Measurements from ENCODE around the gene IMMP2L. TPM values are rescaled to one million over a fixed set of nuclear protein-coding genes. Genes with fewer than 3 reads are reported as not detected.
A peak's percentile ranks its signal among the peaks of the same experiment; 100 is the strongest.

The IMMP2L gene
- total and polyA plus RNA-seq, 3 experiments from 2014 or later = 13.7 to 23.5 (median 18.0) TPM

- no peaks in the 10 kb centered on the region for H3K9me3 ChIP-seq (ENCODE audit: low read length)
- Mint-ChIP-seq H3K4me1 (peaks cover 20 to 65% (median 48%) of the 10 kb centered on the region in 3 donors), H3K36me3 (peaks cover 0 to 42% (median 0%) of the 10 kb centered on the region in 3 donors), H3K4me3 (peak overlapping the region in 5 of 7 donors; percentile 40 to 92 (median 85)), H3K9me3 (no peaks in the 10 kb centered on the region), H3K27me3 (no peaks in the 10 kb centered on the region), H3K27ac (peak overlapping the region in 3 of 8 donors; percentile 2 to 80 (median 12))
- ChIA-PET CTCF (interaction anchor here (1.7 kb wide), 2 partner anchors 8 to 499 kb away, joined by 4 to 5 read pairs; no protein-coding TSS in a partner anchor), POLR2A (interaction anchor here (0.5 to 1.2 kb wide), 3 partner anchors 11 to 63 kb away, joined by 3 to 4 read pairs (median 3); no protein-coding TSS in a partner anchor)
- DNase-seq = no peak
- no peak overlapping the region for H3K27ac ChIP-seq (ENCODE audit: low read depth, low read length)
- no peaks in the 10 kb centered on the region for H3K36me3 ChIP-seq (ENCODE audit: insufficient read depth, low read length)
- H3K4me1 ChIP-seq (ENCODE audit: insufficient read depth, low read length) = peaks cover 26% of the 10 kb centered on the region
- H3K27me3 ChIP-seq (ENCODE audit: insufficient read depth, low read length, poor library complexity, severe bottlenecking) = no peaks in the 10 kb centered on the region
- peak overlapping the region; percentile 16 for H3K4me3 ChIP-seq (ENCODE audit: low read length)
These were observed 467.9 kb downstream of the IMMP2L start for GRCh38 chr7:111094419-111094818.

GRCh38 chr7:111093496-111093895 lies 468.8 kb downstream of the IMMP2L start:
- H3K27me3 Mint-ChIP-seq = no peaks in the 10 kb centered on the region
- H3K36me3 Mint-ChIP-seq = peaks cover 0 to 37% (median 0%) of the 10 kb centered on the region in 3 donors
- peaks cover 18 to 60% (median 44%) of the 10 kb centered on the region in 3 donors for H3K4me1 Mint-ChIP-seq

GRCh38 chr7:111092406-111093236 lies 469.7 kb downstream of the IMMP2L start:
- H3K27me3 Mint-ChIP-seq = peaks cover 0 to 1% of the 10 kb centered on the region in 2 donors
- DNase-seq = no peak
- peak overlapping the region; percentile 27 to 92 (median 77) for H3K4me3 Mint-ChIP-seq
- Histone ChIP-seq H3K36me3 (ENCODE audit: insufficient read depth, low read length) (no peaks in the 10 kb centered on the region), H3K4me3 (ENCODE audit: low read length) (peak overlapping the region; percentile 16), H3K27me3 (ENCODE audit: insufficient read depth, low read length, poor library complexity, severe bottlenecking) (no peaks in the 10 kb centered on the region), H3K4me1 (ENCODE audit: insufficient read depth, low read length) (peaks cover 26% of the 10 kb centered on the region), H3K9me3 (ENCODE audit: low read length) (no peaks in the 10 kb centered on the region), H3K27ac (ENCODE audit: low read depth, low read length) (no peak overlapping the region)
- ChIA-PET CTCF (interaction anchor here (1.6 kb wide), 1 partner anchor 9 kb away, joined by 5 read pairs; no protein-coding TSS in a partner anchor), POLR2A (interaction anchor here (0.6 to 0.8 kb wide), 3 partner anchors 9 to 16 kb away, joined by 3 to 4 read pairs (median 3); no protein-coding TSS in a partner anchor)
- peaks cover 18 to 56% (median 46%) of the 10 kb centered on the region in 3 donors for H3K4me1 Mint-ChIP-seq
- H3K9me3 Mint-ChIP-seq = no peaks in the 10 kb centered on the region
- peak overlapping the region in 4 of 8 donors; percentile 21 to 91 (median 58) for H3K27ac Mint-ChIP-seq
- H3K36me3 Mint-ChIP-seq = peaks cover 0 to 34% (median 0%) of the 10 kb centered on the region in 3 donors

More at GRCh38 chr7:111093496-111093895, 468.8 kb downstream of the IMMP2L start:
- Mint-ChIP-seq H3K9me3 (no peaks in the 10 kb centered on the region), H3K27ac (peak overlapping the region in 4 of 8 donors; percentile 6 to 91 (median 53)), H3K4me3 (peak overlapping the region; percentile 24 to 92 (median 74))
- H3K4me3 ChIP-seq (ENCODE audit: low read length) = peak overlapping the region; percentile 16
- CTCF ChIA-PET = interaction anchor here (1.7 kb wide), 1 partner anchor 498 kb away, joined by 5 read pairs; no protein-coding TSS in a partner anchor
- no peaks in the 10 kb centered on the region for H3K36me3 ChIP-seq (ENCODE audit: insufficient read depth, low read length)
- DNase-seq = no peak
- no peak overlapping the region for H3K27ac ChIP-seq (ENCODE audit: low read depth, low read length)
- H3K9me3 ChIP-seq (ENCODE audit: low read length) = no peaks in the 10 kb centered on the region
- H3K4me1 ChIP-seq (ENCODE audit: insufficient read depth, low read length) = peaks cover 26% of the 10 kb centered on the region
- POLR2A ChIA-PET = interaction anchor here (1.2 kb wide), 1 partner anchor 10 kb away, joined by 3 read pairs; no protein-coding TSS in a partner anchor
- H3K27me3 ChIP-seq (ENCODE audit: insufficient read depth, low read length, poor library complexity, severe bottlenecking) = no peaks in the 10 kb centered on the region

- Histone ChIP-seq H3K27me3 (ENCODE audit: insufficient read depth, low read length, poor library complexity, severe bottlenecking) (no peaks in the 10 kb centered on the region), H3K36me3 (ENCODE audit: insufficient read depth, low read length) (no peaks in the 10 kb centered on the region), H3K4me1 (ENCODE audit: insufficient read depth, low read length) (peaks cover 22% of the 10 kb centered on the region), H3K27ac (ENCODE audit: low read depth, low read length) (no peak overlapping the region), H3K4me3 (ENCODE audit: low read length) (peak overlapping the region; percentile 16), H3K9me3 (ENCODE audit: low read length) (no peaks in the 10 kb centered on the region)
- Mint-ChIP-seq H3K27me3 (peaks cover 0 to 1% of the 10 kb centered on the region in 2 donors), H3K36me3 (peaks cover 0 to 33% (median 0%) of the 10 kb centered on the region in 3 donors), H3K9me3 (no peaks in the 10 kb centered on the region), H3K4me1 (peaks cover 18 to 55% (median 43%) of the 10 kb centered on the region in 3 donors), H3K27ac (peak overlapping the region in 6 of 8 donors; percentile 30 to 91 (median 68)), H3K4me3 (peak overlapping the region; percentile 54 to 92 (median 77))
- CTCF ChIA-PET = interaction anchor here (1.6 kb wide), 1 partner anchor 8 kb away, joined by 5 read pairs; no protein-coding TSS in a partner anchor
- no peak for DNase-seq
- POLR2A ChIA-PET = interaction anchor here (0.6 to 1.1 kb wide), 4 partner anchors 17 to 488 kb away, joined by 3 to 5 read pairs (median 4); no protein-coding TSS in a partner anchor
These were observed 470.5 kb downstream of the IMMP2L start for GRCh38 chr7:111091593-111092358.

- Histone ChIP-seq H3K4me1 (ENCODE audit: insufficient read depth, low read length) (peaks cover 12% of the 10 kb centered on the region), H3K4me3 (ENCODE audit: low read length) (peak within 1 kb of the TSS; percentile 16), H3K27ac (ENCODE audit: low read depth, low read length) (no peak within 1 kb of the TSS), H3K27me3 (ENCODE audit: insufficient read depth, low read length, poor library complexity, severe bottlenecking) (no peaks in the 10 kb centered on the region), H3K36me3 (ENCODE audit: insufficient read depth, low read length) (no peaks in the 10 kb centered on the region), H3K9me3 (ENCODE audit: low read length) (no peaks in the 10 kb centered on the region)
- CTCF ChIA-PET = no interaction called here
- DNase-seq = peak in 2 of 5 donors; percentile 55 to 62
- peaks cover 0 to 1% of the 10 kb centered on the region in 2 donors for H3K27me3 Mint-ChIP-seq
- H3K27ac Mint-ChIP-seq = peak within 1 kb of the TSS in 6 of 8 donors; percentile 64 to 91 (median 77)
- POLR2A ChIA-PET = interaction anchor here (0.6 to 1.1 kb wide), 3 partner anchors 77 to 487 kb away, joined by 3 to 5 read pairs (median 3); no protein-coding TSS in a partner anchor
- H3K4me3 Mint-ChIP-seq = peak within 1 kb of the TSS; percentile 74 to 92 (median 83)
- H3K9me3 Mint-ChIP-seq = no peaks in the 10 kb centered on the region
- H3K36me3 Mint-ChIP-seq = peaks cover 0 to 31% (median 0%) of the 10 kb centered on the region in 3 donors
- H3K4me1 Mint-ChIP-seq = peaks cover 15 to 51% (median 41%) of the 10 kb centered on the region in 3 donors
These were observed 471.4 kb downstream of the IMMP2L start, which contains the start of gene LRRN3 for GRCh38 chr7:111090846-111091245. Gene LRRN3 (plus strand): TSS chr7:111091127. CDS start chr7:111122773, 31,646 bp downstream.

GRCh38 chr7:111089822-111090426 lies 472.4 kb downstream of the IMMP2L start:
- no peak overlapping the region for H3K27ac Mint-ChIP-seq

GRCh38 chr7:111088328-111088727 lies 474.0 kb downstream of the IMMP2L start:
- Mint-ChIP-seq H3K36me3 (peaks cover 0 to 18% (median 3%) of the 10 kb centered on the region in 3 donors), H3K4me1 (peaks cover 22 to 57% (median 56%) of the 10 kb centered on the region in 3 donors), H3K4me3 (no peak overlapping the region), H3K9me3 (no peaks in the 10 kb centered on the region), H3K27ac (peak overlapping the region in 1 of 8 donors; percentile 64), H3K27me3 (peaks cover 0 to 1% of the 10 kb centered on the region in 2 donors)
- H3K4me3 ChIP-seq (ENCODE audit: low read length) = no peak overlapping the region
- no peak for DNase-seq
- CTCF ChIA-PET = no interaction called here
- peaks cover 30% of the 10 kb centered on the region for H3K4me1 ChIP-seq (ENCODE audit: insufficient read depth, low read length)
- H3K36me3 ChIP-seq (ENCODE audit: insufficient read depth, low read length) = no peaks in the 10 kb centered on the region
- no peaks in the 10 kb centered on the region for H3K9me3 ChIP-seq (ENCODE audit: low read length)
- no peak overlapping the region for H3K27ac ChIP-seq (ENCODE audit: low read depth, low read length)
- POLR2A ChIA-PET = no interaction called here
- H3K27me3 ChIP-seq (ENCODE audit: insufficient read depth, low read length, poor library complexity, severe bottlenecking) = no peaks in the 10 kb centered on the region

More at GRCh38 chr7:111089822-111090426, 472.4 kb downstream of the IMMP2L start:
- peaks cover 13 to 49% (median 46%) of the 10 kb centered on the region in 3 donors for H3K4me1 Mint-ChIP-seq
- POLR2A ChIA-PET = interaction anchor here (0.7 kb wide), 3 partner anchors 46 to 448 kb away, joined by 5 to 10 read pairs (median 9); no protein-coding TSS in a partner anchor
- no peaks in the 10 kb centered on the region for H3K9me3 Mint-ChIP-seq
- H3K27me3 Mint-ChIP-seq = peaks cover 0 to 1% of the 10 kb centered on the region in 2 donors
- no peak overlapping the region for H3K4me3 ChIP-seq (ENCODE audit: low read length)
- H3K27ac ChIP-seq (ENCODE audit: low read depth, low read length) = no peak overlapping the region
- peak overlapping the region in 1 of 7 donors; percentile 74 for H3K4me3 Mint-ChIP-seq
- H3K36me3 Mint-ChIP-seq = peaks cover 0 to 31% (median 0%) of the 10 kb centered on the region in 3 donors
- no peaks in the 10 kb centered on the region for H3K27me3 ChIP-seq (ENCODE audit: insufficient read depth, low read length, poor library complexity, severe bottlenecking)
- no peaks in the 10 kb centered on the region for H3K36me3 ChIP-seq (ENCODE audit: insufficient read depth, low read length)
- H3K4me1 ChIP-seq (ENCODE audit: insufficient read depth, low read length) = peaks cover 16% of the 10 kb centered on the region
- H3K9me3 ChIP-seq (ENCODE audit: low read length) = no peaks in the 10 kb centered on the region
- CTCF ChIA-PET = no interaction called here
- peak in 1 of 5 donors; percentile 53 for DNase-seq
